Ishikawa (cell line): ENCODE results near the gene GJA4.

Experiments used
- CEBPB ChIP-seq: IDR thresholded peaks from 2 replicates; pipeline ENCODE4 v1.6.1; 2012
- CREB1 ChIP-seq: IDR thresholded peaks from 2 replicates; pipeline ENCODE4 v1.6.1; 2012; ENCODE audit warnings: low read depth
- EGR1 ChIP-seq: IDR thresholded peaks from 2 replicates; pipeline ENCODE4 v1.6.1; 2012
- EP300 ChIP-seq: IDR thresholded peaks from 2 replicates; pipeline ENCODE4 v1.6.1; 2012; ENCODE audit warnings: borderline replicate concordance
- FOXM1 ChIP-seq: IDR thresholded peaks from 2 replicates; pipeline ENCODE4 v1.6.1; 2012; ENCODE audit warnings: low read depth, borderline replicate concordance
- NFIC ChIP-seq: IDR thresholded peaks from 2 replicates; pipeline ENCODE4 v1.6.1; 2012
- RAD21 ChIP-seq: IDR thresholded peaks from 2 replicates; pipeline ENCODE4 v1.6.1; 2012; ENCODE audit warnings: low read depth
- REST ChIP-seq: IDR thresholded peaks from 2 replicates; pipeline ENCODE4 v1.6.1; 2012; ENCODE audit warnings: low read depth, mild to moderate bottlenecking
- TAF1 ChIP-seq: IDR thresholded peaks from 2 replicates; pipeline ENCODE4 v1.6.1; 2012; ENCODE audit warnings: low read depth, mild to moderate bottlenecking
- TCF12 ChIP-seq: IDR thresholded peaks from 2 replicates; pipeline ENCODE4 v1.6.1; 2012; ENCODE audit warnings: low read depth
- TEAD4 ChIP-seq: IDR thresholded peaks from 2 replicates; pipeline ENCODE4 v1.6.1; 2012
- YY1 ChIP-seq: IDR thresholded peaks from 2 replicates; pipeline ENCODE4 v1.6.1; 2012; ENCODE audit warnings: low read depth
- ZBTB7A ChIP-seq: IDR thresholded peaks from 2 replicates; pipeline ENCODE4 v1.6.1; 2012; ENCODE audit warnings: low read depth
- TF ChIP-seq, protein P1 (sequence below): IDR thresholded peaks from 2 replicates; pipeline ENCODE4 v1.6.1; 2012
- TF ChIP-seq, protein P2 (sequence below): IDR thresholded peaks from 2 replicates; pipeline ENCODE4 v1.6.1; 2012

GJA4 gene

DNA sequence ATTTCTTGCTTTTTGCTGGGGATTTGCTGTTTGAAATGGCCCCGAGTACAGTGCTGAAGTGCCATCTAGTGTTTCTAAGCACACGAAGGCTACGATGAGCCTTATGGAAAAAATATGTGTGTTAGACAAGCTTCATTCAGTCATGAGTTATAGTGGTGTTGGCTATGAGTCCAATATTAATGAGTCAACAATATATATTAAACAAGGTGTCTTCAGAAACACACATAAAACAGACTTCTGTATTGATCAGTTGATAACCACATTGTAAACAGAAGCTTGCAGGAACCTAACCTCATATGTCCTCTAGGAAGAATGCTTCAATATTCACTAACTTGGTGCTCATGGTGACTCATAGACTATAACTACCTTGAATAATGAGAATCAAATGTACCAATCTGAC is 39.6 kb upstream of the GJA4 start:
- TF ChIP-seq, protein P1, sequence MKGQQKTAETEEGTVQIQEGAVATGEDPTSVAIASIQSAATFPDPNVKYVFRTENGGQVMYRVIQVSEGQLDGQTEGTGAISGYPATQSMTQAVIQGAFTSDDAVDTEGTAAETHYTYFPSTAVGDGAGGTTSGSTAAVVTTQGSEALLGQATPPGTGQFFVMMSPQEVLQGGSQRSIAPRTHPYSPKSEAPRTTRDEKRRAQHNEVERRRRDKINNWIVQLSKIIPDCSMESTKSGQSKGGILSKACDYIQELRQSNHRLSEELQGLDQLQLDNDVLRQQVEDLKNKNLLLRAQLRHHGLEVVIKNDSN: no peak
- TF ChIP-seq CREB1 (no peak), TCF12 (no peak), TAF1 (no peak), YY1 (no peak)

DNA sequence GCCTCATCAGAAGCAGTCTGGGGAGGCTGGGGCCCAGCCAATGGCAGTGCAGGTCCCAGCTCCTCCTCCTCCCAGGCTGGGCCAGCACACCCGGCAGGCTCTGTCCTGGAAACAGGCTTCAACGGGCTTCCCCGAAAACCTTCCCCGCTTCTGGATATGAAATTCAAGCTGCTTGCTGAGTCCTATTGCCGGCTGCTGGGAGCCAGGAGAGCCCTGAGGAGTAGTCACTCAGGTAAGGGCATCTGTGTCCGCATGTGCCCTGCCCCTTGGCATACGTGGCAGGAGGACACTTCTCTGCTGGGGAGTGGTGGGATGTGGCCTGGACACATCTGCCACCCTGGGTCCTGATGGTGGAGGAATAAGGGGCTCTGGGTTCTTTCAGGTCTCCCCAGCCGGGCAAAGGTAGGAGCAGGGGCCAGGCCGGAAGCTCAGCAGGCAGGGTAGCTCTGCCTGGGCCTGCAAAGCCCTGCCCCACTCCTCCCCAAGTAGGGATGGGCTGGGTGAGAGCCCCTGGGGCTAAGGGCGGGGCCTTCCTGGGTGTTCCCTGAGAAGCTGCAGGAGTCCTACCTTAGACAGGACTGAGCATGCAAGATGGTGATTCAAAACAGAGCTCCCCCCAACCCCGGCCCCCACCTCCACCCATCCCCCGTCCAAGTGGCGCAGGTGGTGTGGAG is 37.7 kb upstream of the GJA4 start, which contains the start of gene GJB5:
GJB5 (plus strand) TSS at position 84 of the 674 bp plus-strand sequence. CDS start 2,284 bp downstream, outside the sequence.
- TF ChIP-seq EGR1: no peak
- TF ChIP-seq, protein P2, sequence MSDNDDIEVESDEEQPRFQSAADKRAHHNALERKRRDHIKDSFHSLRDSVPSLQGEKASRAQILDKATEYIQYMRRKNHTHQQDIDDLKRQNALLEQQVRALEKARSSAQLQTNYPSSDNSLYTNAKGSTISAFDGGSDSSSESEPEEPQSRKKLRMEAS: no peak
- no peak for TF ChIP-seq NFIC
- TF ChIP-seq RAD21: no peak
- no peak for TF ChIP-seq TEAD4
- TF ChIP-seq TCF12: no peak
- no peak for TF ChIP-seq CREB1

DNA sequence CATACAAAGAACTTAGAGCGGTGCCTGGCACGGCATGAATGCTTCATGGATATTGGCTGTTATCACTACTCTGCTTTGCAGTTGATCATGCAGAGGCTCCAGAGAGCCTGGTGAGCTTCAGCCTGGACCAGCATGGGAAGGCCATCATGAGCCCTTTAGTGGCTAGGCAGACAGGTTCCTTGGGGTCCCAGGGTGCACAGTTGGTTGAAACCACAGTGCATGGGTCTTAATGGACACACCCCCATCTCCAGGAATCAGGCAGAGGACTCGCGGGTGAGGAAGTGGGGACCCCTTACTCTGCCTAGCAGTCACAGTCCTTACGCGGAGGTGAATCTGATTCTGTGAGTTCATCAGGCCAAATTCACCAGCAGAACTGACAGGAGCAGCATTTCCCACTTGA is 36.8 kb upstream of the GJA4 start:
- TF ChIP-seq, protein P1: no peak

GRCh38 chr1:34757386-34757785 is 35.4 kb upstream of the GJA4 start:
- TF ChIP-seq NFIC (no peak), CREB1 (no peak)

DNA sequence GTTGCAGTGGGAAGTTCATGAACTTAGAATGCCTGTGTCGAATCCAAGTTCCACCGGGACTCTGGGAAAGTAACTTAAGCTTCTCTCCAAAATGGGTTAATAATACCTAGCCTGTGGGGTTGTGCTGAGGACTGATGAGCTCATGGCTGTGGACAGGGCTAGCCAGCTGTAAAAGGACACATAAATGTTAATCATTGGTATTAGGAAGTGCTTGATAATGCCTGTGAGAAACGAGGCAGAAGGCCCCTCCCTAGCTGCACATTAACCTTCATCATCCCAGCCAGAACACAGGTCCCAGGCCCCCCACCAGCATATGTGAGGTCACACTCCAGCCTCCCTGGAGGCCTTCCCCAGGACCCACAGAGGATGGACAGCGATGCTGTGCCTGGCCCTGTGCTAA is 34.0 kb upstream of the GJA4 start:
- no peak for TF ChIP-seq TCF12
- TF ChIP-seq RAD21: no peak
- no peak for TF ChIP-seq CREB1
- TF ChIP-seq TAF1: no peak
- TF ChIP-seq ZBTB7A: no peak
- TF ChIP-seq CEBPB: no peak
- TF ChIP-seq FOXM1: no peak
- TF ChIP-seq EGR1: no peak
- TF ChIP-seq TEAD4: no peak

GRCh38 chr1:34759503-34760357 is 33.1 kb upstream of the GJA4 start, which contains the start of gene GJB4:
Gene GJB4 (plus strand): TSS chr1:34759740. CDS start chr1:34761255, 1,515 bp downstream.
- TF ChIP-seq YY1 (no peak), CREB1 (no peak), REST (no peak), EP300 (no peak), NFIC (no peak), RAD21 (no peak), TCF12 (no peak), ZBTB7A (no peak), TEAD4 (no peak), CEBPB (no peak)
- TF ChIP-seq, protein P2: no peak

- TF ChIP-seq ZBTB7A (no peak), EP300 (no peak)
Observed at GRCh38 chr1:34761176-34761761, 31.5 kb upstream of the GJA4 start.
